ENCODE results near the gene MDN1. TPM values are rescaled to one million over a fixed set of nuclear protein-coding genes. Genes with fewer than 3 reads are reported as not detected.

MDN1 gene
- total RNA-seq, 4 donors from 2014 or later = 13.5 to 22.0 (median 17.0) TPM

- in situ Hi-C loops (cut with MboI; ENCODE audit: low sequenced_read_pairs in 4 of 4) = no loop called here
- H3K9me3 ChIP-seq = no peaks in the 10 kb centered on the region
- H3K27ac ChIP-seq = no peak overlapping the region
- H3K27me3 ChIP-seq = no peaks in the 10 kb centered on the region
- ATAC-seq = no peak
- H3K4me1 ChIP-seq = no peaks in the 10 kb centered on the region
- intact Hi-C loops (cut with DNase I; ENCODE audit: low total_unique reads) = no loop called here
- H3K4me3 ChIP-seq = no peak overlapping the region
- H3K36me3 ChIP-seq = peaks cover 0 to 89% of the 10 kb centered on the region in 2 donors
- no peak for TF ChIP-seq POLR2A (IDR thresholded peaks at IDR 0.05)
- no peak for TF ChIP-seq CTCF (IDR thresholded peaks at IDR 0.05 in 4 of 5, conservative IDR thresholded peaks at IDR 0.05 in 1 of 5)
- no peak for DNase-seq
These were observed 69.3 kb downstream of the MDN1 start for GRCh38 chr6:89750338-89750737.

- in situ Hi-C loops (cut with MboI; ENCODE audit: low sequenced_read_pairs in 4 of 4) (no loop called here), intact Hi-C loops (cut with DNase I; ENCODE audit: low total_unique reads) (no loop called here)
- Histone ChIP-seq H3K4me1 (no peaks in the 10 kb centered on the region), H3K27me3 (no peaks in the 10 kb centered on the region), H3K27ac (no peak overlapping the region), H3K4me3 (no peak overlapping the region), H3K36me3 (peaks cover 0 to 91% of the 10 kb centered on the region in 2 donors), H3K9me3 (no peaks in the 10 kb centered on the region)
- no peak for TF ChIP-seq POLR2A (IDR thresholded peaks at IDR 0.05)
- TF ChIP-seq CTCF (IDR thresholded peaks at IDR 0.05 in 4 of 5, conservative IDR thresholded peaks at IDR 0.05 in 1 of 5) = no peak
- ATAC-seq (no peak), DNase-seq (no peak)
These were observed 69.7 kb downstream of the MDN1 start for GRCh38 chr6:89749918-89750317.

GRCh38 chr6:89745716-89746115 lies 73.9 kb downstream of the MDN1 start:
- intact Hi-C loops (cut with DNase I; ENCODE audit: low total_unique reads) = no loop called here

GRCh38 chr6:89745096-89745495 lies 74.5 kb downstream of the MDN1 start:
- no peaks in the 10 kb centered on the region for H3K27me3 ChIP-seq
- intact Hi-C loops (cut with DNase I; ENCODE audit: low total_unique reads) = no loop called here
- no peak overlapping the region for H3K4me3 ChIP-seq
- DNase-seq (no peak), ATAC-seq (no peak)
- TF ChIP-seq CTCF (IDR thresholded peaks at IDR 0.05 in 4 of 5, conservative IDR thresholded peaks at IDR 0.05 in 1 of 5) (no peak), POLR2A (IDR thresholded peaks at IDR 0.05) (no peak)
- no peaks in the 10 kb centered on the region for H3K9me3 ChIP-seq
- H3K27ac ChIP-seq = no peak overlapping the region
- H3K36me3 ChIP-seq = peaks cover 0 to 67% of the 10 kb centered on the region in 2 donors
- in situ Hi-C loops (cut with MboI; ENCODE audit: low sequenced_read_pairs in 4 of 4) = no loop called here
- no peaks in the 10 kb centered on the region for H3K4me1 ChIP-seq

More at GRCh38 chr6:89745716-89746115, 73.9 kb downstream of the MDN1 start:
- H3K36me3 ChIP-seq = peaks cover 0 to 73% of the 10 kb centered on the region in 2 donors
- TF ChIP-seq POLR2A (IDR thresholded peaks at IDR 0.05) (no peak), CTCF (IDR thresholded peaks at IDR 0.05 in 4 of 5, conservative IDR thresholded peaks at IDR 0.05 in 1 of 5) (no peak)
- no peaks in the 10 kb centered on the region for H3K27me3 ChIP-seq
- H3K9me3 ChIP-seq = no peaks in the 10 kb centered on the region
- no peaks in the 10 kb centered on the region for H3K4me1 ChIP-seq
- no peak overlapping the region for H3K27ac ChIP-seq
- ATAC-seq (no peak), DNase-seq (no peak)
- in situ Hi-C loops (cut with MboI; ENCODE audit: low sequenced_read_pairs in 4 of 4) = no loop called here
- H3K4me3 ChIP-seq = no peak overlapping the region

GRCh38 chr6:89736893-89737292 lies 82.7 kb downstream of the MDN1 start:
- intact Hi-C loops (cut with DNase I; ENCODE audit: low total_unique reads) (no loop called here), in situ Hi-C loops (cut with MboI; ENCODE audit: low sequenced_read_pairs in 4 of 4) (no loop called here)
- Histone ChIP-seq H3K4me1 (no peaks in the 10 kb centered on the region), H3K4me3 (no peak overlapping the region), H3K36me3 (peaks cover 0 to 60% of the 10 kb centered on the region in 2 donors), H3K27me3 (no peaks in the 10 kb centered on the region), H3K27ac (no peak overlapping the region), H3K9me3 (no peaks in the 10 kb centered on the region)
- ATAC-seq (no peak), DNase-seq (no peak)
- TF ChIP-seq POLR2A (IDR thresholded peaks at IDR 0.05) (no peak), CTCF (IDR thresholded peaks at IDR 0.05 in 4 of 5, conservative IDR thresholded peaks at IDR 0.05 in 1 of 5) (no peak)

All from gastrocnemius medialis (tissue), 4 donors.